Epithelial cell of prostate (primary cell): ENCODE measurements around the gene ITGA11.

Experiments
- DNase-seq: peaks from one replicate; pipeline ENCODE4 v3.0.0-alpha.2; 2011; ENCODE audit warnings: low read depth, low spot score
- H3K27ac ChIP-seq: fragments of 450-650 bp; 2 replicates; pipeline ENCODE4 v1.5.1; 2017; ENCODE audit warnings: mild to moderate bottlenecking

ITGA11 gene

GRCh38 chr15:68379058-68379758 lies 52.8 kb downstream of the ITGA11 start:
- no peak for DNase-seq
- no peak overlapping the region for H3K27ac ChIP-seq

- H3K27ac ChIP-seq: no peak overlapping the region
- DNase-seq: no peak
Measured at GRCh38 chr15:68378595-68378994, 53.4 kb downstream of the ITGA11 start.

- H3K27ac ChIP-seq: no peak overlapping the region
- no peak for DNase-seq
Measured at GRCh38 chr15:68377766-68378165, 54.2 kb downstream of the ITGA11 start.

GRCh38 chr15:68376447-68377060 lies 55.4 kb downstream of the ITGA11 start:
- no peak overlapping the region for H3K27ac ChIP-seq
- DNase-seq: no peak

- H3K27ac ChIP-seq: no peak overlapping the region
- no peak for DNase-seq
Measured at GRCh38 chr15:68375716-68376220, 56.2 kb downstream of the ITGA11 start.

- no peak overlapping the region for H3K27ac ChIP-seq
- no peak for DNase-seq
Measured at GRCh38 chr15:68375191-68375631, 56.8 kb downstream of the ITGA11 start.

- H3K27ac ChIP-seq: no peak overlapping the region
- DNase-seq: no peak
Measured at GRCh38 chr15:68374168-68374745, 57.7 kb downstream of the ITGA11 start.

GRCh38 chr15:68373028-68373427 lies 58.9 kb downstream of the ITGA11 start:
- no peak for DNase-seq

GRCh38 chr15:68372291-68372811 lies 59.6 kb downstream of the ITGA11 start:
- no peak overlapping the region for H3K27ac ChIP-seq

More at GRCh38 chr15:68373028-68373427, 58.9 kb downstream of the ITGA11 start:
- H3K27ac ChIP-seq: no peak overlapping the region

GRCh38 chr15:68371851-68372250 lies 60.1 kb downstream of the ITGA11 start:
- DNase-seq: no peak

More at GRCh38 chr15:68372291-68372811, 59.6 kb downstream of the ITGA11 start:
- no peak for DNase-seq

GRCh38 chr15:68371160-68371559 lies 60.8 kb downstream of the ITGA11 start:
- no peak overlapping the region for H3K27ac ChIP-seq
- no peak for DNase-seq

More at GRCh38 chr15:68371851-68372250, 60.1 kb downstream of the ITGA11 start:
- H3K27ac ChIP-seq: no peak overlapping the region

GRCh38 chr15:68370768-68371151 lies 61.2 kb downstream of the ITGA11 start:
- no peak for DNase-seq
- H3K27ac ChIP-seq: no peak overlapping the region

GRCh38 chr15:68369931-68370767 lies 61.8 kb downstream of the ITGA11 start:
- DNase-seq: no peak
- H3K27ac ChIP-seq: no peak overlapping the region

- DNase-seq: no peak
- no peak overlapping the region for H3K27ac ChIP-seq
Measured at GRCh38 chr15:68368731-68369435, 63.1 kb downstream of the ITGA11 start.

GRCh38 chr15:68367992-68368391 lies 64.0 kb downstream of the ITGA11 start:
- DNase-seq: no peak
- no peak overlapping the region for H3K27ac ChIP-seq

GRCh38 chr15:68367226-68367625 lies 64.7 kb downstream of the ITGA11 start:
- no peak for DNase-seq
- no peak overlapping the region for H3K27ac ChIP-seq

GRCh38 chr15:68366314-68366713 lies 65.6 kb downstream of the ITGA11 start:
- H3K27ac ChIP-seq: no peak overlapping the region

GRCh38 chr15:68365770-68366169 lies 66.2 kb downstream of the ITGA11 start:
- H3K27ac ChIP-seq: no peak overlapping the region
- DNase-seq: no peak

More at GRCh38 chr15:68366314-68366713, 65.6 kb downstream of the ITGA11 start:
- DNase-seq: no peak

- no peak for DNase-seq
- H3K27ac ChIP-seq: no peak overlapping the region
Measured at GRCh38 chr15:68365140-68365745, 66.7 kb downstream of the ITGA11 start.
